Pons (tissue), 1 donor: Measurements from ENCODE around the gene LOXL3.
A peak's percentile ranks its signal among the peaks of the same experiment; 100 is the strongest.

Experiments used
- DNase-seq: peaks from one replicate; pipeline ENCODE4 v3.0.0-alpha.2; 2016; ENCODE audit warnings: low spot score

LOXL3 gene

DNA sequence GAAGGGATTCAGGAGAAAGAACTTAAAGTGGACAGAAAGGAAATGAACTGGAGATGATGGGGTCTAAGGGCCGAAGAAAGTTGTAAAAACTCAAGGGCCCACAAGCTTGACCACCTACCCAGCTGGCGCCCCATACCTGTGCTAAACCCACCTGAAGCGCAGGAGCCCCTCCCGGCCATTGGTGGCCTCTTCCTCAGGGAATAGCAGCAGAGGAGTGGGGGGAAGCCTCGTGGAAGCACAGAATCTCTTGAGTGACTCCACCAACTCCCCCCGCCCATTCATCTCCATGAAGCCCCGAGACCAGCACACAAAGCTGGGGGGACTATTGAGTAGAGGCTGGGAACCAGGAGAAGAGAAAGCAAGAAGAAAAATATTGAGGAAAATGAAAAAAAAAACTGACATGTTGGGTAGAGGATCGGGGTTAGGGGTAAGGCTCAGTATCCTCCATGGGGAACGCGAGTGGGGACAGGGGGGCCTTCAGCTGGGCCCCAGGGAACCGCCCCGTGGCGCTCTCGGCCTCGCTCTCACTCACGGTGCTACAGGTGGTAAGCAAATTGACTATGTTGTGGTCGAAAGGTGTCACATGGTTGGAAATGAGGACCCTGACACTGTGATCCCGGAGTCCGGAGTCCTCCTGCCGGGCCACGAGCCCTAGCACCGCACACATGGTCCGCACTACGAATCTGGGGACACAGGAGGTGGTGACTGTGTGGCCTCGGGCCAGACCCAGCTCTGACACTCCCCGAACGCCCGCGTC lies 25.0 kb downstream of the LOXL3 start:
- DNase-seq = no peak

DNA sequence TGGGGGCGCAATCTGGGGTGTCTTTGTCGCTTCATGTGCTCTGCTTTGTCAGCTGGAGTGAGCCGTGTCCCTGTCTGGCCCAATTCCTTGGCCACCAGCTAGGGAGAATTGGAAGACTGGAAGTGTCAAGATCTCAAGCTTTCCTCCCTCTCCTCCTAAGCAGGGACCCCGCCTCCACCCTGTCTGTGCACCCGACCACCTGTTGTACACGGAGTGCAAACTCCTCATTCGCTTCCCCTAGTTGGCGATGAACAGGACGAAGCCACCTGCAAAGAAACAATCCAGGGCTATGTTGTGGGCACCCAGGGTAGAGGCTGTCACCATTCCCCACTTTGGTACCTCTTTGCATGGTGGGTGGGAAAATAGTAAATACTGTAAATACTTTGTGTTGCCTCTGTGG lies 26.0 kb downstream of the LOXL3 start:
- no peak for DNase-seq

DNA sequence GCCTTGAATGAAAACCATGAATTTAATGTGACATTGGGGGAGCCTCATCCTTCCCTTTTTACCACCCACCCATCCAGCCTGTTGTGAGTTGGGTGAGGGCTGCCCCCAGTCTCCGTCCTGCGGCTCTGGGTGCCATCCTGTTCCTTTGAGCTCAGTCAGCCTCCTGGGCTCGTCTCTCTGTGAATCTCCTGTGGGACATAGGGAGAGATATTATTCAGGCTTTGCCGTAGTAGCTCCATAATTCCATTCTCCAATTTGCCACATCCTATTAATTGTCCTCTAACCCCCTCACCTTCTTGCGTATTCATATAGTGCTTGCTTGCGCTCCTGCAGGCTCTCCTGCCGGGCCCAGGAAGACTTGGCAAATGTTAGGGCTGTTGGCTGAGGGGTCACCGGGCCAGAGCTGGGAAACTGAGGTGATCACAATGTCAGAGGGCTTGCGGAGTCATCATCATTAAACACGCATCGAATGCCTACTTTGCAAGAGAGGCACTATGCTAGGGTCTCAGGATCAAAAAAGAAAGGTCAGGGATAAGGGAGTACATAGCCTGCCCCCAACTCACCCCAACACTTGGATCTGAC lies 27.0 kb downstream of the LOXL3 start:
- no peak for DNase-seq

DNA sequence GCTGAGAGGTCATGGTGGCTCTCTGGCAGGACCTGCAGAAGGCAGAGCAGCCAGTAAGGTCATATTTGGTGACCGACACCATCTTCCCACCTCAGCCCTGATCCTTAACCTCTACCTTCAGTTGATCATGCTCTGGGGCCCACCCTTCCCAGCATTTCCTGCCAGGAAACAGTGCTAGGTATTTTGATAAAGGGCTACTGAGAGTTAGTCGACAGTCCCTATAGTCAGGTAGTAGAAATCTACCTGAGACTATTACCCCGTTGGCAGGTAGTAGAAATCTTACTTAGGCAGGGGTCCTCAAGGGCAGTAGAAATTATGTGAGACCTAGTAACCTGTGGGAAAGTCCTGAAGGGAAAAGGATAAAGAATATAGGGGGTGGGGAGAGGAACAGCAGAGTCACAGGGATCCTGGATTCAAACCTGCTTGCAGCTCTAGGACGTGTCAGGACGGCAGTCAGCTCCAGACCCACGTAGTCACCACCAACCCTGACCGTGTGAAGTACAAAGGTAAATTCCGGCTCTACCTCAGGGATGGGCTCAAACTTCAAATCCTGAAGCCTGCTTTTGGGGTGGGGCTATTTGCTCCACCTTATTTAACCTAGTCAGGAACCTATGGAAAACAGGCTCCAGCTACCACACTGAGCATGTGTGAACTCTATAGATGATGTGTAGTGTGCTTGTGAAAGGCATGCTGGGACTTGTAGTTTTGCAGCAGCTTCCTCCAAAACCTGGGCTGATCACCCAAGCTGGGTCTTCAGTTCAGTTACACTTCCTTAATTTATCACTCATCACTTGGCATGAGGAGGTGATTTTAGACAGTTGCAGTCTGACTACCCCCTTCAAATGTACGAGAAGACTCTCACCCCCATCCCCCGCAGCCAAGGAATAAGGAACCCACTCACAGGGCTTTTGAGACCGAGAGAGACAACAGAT lies 27.8 kb downstream of the LOXL3 start, which contains the start of gene DQX1:
Gene DQX1 (minus strand): TSS at position 515 of the 932 bp plus-strand sequence. CDS start 502 bp downstream, at position 13.
- peak; percentile 39 for DNase-seq

DNA sequence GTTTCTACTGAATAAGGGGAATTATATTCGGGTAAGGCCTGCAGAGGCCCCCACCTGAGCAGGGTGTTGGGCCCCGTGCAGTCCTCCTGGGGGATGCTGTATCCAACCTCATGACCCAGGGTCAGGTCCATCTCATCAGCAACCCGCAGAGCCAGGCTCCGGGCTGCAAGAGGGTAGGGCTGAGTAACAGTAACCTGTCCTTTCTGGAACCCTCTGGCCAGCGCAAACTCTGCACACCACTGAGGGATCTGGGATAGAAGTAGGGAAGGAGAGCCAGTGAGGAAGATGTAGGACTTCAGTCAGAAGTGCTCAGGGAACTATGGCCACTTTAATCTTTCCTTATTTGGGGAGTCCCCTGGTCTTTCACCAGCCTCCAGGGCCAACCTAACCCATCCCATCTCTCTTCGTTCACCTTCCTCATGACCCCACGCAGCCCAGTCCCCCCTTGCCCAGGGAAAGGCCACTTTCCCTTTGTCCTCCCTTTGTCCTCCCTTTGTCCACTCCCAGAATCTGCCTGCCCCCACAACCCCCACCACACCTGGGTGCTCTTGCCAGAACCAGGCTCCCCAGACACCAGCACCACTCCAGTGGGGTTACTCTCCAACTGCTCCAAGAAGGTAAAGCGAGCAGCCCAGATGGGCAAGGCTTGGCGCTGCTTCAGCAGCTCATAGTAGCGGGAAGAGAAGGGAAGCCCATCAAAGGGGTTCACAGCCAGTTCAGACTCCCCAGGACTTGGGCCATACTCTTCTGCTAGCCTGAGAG lies 28.6 kb downstream of the LOXL3 start:
- DNase-seq = no peak

DNA sequence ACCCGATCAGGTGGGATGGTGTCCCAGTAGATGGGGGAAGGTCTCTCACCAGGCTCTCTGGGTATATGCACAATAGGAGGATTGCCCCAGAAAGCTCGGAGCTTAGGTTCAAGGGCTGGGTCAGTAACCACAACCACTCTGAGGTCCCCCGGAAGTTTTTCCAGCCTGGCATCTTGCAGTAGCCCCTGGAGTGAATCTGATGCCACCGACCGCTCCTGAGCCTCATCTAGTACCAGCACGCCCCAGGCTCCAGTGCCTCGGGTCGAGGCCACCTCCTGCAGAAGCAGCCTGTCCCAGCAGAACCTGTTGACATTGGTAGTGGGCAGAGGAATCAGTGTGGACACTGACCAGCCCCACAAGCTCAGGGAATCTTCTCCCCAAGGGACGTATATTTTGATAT lies 29.7 kb downstream of the LOXL3 start:
- no peak for DNase-seq

DNA sequence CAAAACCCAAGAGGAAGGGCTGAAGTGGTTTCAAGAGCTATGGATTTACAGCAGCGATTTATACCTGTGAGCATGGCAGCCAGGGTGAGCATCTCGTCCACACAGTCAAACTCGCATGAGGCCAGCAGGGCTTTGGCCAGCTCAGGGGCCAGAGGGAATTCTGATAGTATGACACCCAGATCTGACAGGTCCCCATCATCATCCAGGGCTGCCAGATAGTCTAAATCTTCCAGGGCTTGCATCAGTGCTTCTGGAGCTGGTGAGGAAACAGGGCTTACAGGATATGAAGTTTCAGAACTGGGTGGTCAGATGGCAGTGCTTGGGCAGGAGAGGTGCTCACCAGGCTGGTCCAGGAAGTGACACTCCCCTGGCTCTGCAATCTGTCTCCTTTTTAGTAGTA lies 31.2 kb downstream of the LOXL3 start:
- DNase-seq = no peak

DNA sequence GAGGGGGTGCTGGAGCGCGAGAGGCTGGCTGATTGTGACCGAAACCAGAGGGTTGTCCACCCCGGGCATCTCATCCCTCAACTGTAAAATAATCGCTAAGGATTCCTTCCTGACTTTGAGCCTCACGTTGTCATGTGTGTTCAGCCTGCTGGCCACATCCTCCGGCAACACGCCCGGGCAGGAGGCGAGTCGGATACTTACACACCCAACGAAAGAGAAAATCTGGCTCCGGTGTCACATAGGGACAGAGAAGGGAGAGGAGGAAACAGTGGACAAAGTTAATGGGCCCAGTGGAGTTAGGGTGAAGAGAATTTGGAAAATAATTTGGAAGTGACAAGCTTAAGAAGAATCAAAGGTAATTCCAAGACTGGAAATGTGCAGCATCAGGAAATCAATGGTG lies 37.1 kb downstream of the LOXL3 start:
- DNase-seq = no peak

DNA sequence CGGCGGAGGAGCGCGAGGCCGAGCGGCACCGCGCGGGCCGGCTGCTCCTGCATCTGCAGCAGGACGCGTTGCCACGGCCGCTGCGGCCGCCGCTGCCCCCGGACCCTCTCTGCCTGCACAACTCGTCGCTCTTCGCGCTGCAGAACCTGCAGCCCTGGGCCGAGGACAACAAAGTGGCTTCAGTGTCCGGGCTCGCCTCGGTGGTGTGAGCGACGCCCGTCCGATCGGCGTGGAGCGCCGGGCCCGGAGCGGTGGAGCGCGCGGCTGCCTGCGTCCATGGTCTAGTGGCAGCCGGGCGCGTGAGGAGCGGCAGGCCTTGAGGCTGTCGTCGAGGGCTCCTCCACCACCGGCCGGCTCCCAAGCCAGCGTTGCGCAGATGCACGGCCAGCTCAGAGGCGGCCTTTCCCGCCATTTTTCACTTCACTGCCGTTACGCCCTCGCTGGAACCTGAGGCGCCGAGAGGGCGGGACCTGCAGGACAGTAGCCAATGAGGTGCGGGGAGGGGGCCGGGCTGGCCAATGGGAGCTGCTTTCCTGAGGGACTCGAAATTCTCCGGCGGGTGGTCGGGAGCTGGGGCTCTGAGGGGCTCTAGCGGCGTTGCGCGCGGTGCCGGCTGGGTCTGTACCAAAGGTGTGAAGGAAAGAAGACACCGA lies 37.6 kb downstream of the LOXL3 start:
- no peak for DNase-seq

DNA sequence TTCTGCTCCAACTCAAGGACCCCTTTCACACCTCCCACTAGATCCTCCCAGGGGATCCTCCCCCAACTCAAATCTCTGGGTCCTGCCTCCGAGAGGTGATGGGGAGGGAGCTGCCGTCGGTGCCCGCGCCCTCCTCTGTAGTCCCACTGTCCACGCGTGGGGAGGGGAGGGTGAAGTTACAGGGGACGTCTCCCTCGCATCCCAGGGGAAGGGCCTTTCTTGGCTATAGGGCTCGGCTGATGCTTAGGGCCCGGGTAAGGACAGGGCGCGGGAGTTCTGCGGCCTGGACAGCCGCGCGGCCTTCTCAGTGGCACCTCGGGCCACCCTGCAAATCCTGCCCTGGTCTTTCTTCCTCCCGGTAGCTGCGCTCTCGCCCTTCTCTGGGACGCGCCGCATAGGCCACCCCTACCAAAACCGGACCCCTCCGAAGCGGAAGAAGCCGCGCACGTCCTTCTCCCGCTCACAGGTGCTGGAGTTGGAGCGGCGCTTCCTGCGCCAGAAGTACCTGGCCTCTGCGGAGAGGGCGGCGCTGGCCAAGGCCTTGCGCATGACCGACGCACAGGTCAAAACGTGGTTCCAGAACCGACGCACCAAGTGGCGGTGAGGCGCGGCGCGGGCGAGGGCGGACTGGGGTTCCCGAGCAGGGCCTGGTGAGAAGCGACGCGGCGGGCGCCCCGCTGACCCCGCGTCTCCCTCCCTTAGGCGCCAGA lies 38.3 kb downstream of the LOXL3 start:
- DNase-seq = no peak

DNA sequence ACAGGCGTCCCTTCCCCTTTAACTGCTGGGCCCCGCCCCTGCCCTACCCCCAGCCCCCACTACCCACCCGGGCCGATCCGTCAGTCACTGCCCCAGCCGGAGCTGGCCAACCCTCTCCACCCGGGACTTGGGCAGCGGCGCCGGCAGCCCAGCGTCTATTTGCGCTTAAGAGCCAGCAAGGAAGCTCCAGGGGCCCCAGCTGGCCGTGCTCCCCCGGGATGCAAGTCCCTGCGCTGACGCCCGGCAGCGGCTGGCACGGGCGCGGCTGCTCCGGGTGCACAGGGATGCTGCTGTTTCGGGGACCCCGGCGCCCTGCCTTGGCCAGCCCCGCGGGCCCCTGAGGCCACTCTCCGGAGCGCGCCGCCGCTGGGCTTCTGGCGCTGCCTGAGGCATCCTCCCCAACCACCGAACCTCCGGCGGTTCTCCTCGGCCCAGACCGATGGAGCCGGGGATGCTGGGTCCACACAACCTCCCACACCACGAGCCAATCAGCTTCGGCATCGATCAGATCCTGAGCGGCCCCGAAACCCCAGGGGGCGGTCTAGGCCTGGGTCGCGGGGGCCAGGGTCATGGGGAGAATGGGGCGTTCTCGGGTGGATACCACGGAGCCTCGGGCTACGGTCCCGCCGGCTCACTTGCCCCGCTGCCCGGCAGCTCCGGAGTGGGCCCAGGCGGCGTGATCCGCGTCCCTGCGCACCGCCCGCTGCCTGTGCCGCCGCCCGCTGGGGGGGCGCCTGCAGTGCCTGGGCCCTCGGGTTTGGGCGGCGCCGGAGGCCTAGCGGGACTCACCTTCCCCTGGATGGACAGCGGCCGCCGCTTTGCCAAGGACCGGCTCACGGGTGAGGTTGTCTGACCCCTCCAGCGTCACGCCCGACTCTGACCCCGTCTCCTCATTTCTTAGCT lies 39.1 kb downstream of the LOXL3 start, which contains the start of gene TLX2:
Gene TLX2 (plus strand): TSS at position 83 of the 903 bp plus-strand sequence. CDS start 357 bp downstream, at position 440.
- no peak for DNase-seq

DNA sequence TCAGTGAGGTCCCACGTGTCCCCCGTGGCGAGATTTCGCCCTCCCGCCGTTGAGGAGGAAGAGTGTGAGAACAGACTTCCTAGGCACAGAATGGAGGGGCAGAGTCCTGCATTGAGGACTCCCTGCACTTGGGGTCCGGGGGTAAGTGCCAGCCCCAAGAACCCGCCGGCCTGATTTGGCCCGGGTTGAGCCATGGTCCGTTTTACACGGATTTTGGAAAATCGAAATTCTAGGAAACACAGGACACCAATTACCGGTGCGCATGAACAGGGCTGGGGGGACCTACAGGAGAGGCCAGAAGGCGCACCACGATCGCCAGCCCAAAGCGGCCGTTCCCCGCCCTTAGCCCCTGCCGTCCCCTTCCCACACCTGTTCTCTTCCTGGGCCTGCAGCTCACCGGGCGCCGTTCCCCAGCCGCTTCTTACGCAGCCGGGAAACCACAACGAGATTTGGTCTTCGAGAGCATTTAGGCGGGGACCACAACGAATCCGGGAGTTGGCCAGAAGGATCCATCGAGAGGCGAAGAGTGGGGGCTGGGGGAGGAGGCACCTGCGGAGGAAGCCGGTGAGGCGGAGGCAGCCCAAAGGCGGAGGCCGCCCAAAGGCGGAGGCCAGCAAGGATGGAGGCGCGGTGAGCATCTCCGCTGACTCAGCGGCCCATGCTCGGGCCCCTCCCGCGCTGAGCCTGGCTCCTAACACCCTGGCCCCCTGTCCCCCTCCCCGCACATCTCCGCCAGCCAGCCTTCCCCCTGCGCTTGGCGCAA lies 40.0 kb downstream of the LOXL3 start:
- no peak for DNase-seq

DNA sequence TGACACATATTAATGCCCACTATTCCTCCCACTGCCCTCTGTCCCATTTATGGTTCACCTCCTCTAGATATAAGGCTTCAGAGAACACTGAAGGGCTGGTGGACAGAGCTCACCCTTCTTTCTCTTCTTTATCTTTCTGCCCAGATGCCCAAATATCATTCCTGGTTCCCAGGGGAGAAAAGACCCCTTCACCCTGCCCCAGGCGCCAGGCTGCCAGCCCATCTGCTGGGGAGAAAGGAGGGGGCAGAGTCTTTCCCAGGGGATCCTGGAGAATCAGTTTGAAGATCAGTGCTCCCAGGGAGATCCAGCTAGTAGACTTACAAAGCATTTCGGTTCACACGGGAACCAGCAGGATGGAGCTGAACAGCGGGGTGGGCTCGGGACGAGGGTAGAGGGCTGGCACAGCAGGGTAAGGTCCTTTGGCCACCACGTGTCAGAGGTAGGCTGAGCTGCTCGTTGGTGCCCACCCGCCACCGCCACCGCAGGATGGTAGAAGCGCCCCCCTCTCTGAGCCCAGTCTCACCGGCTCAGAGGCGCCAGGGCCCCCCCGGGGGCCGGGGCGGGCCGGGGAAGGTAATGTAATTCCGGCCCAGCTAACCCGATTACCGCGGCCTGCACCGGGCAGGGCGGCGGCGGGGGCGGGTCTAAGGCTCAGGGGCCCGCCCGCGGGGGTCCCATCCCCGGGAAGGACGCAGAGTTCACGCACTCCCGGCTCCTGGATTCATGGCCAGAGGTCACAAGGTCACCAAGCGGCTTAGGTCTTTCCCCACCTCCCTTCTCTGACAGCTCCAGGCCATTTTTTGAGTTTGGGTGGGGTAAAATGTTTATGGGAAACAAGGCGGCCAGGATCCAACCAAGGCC lies 40.8 kb downstream of the LOXL3 start:
- no peak for DNase-seq

DNA sequence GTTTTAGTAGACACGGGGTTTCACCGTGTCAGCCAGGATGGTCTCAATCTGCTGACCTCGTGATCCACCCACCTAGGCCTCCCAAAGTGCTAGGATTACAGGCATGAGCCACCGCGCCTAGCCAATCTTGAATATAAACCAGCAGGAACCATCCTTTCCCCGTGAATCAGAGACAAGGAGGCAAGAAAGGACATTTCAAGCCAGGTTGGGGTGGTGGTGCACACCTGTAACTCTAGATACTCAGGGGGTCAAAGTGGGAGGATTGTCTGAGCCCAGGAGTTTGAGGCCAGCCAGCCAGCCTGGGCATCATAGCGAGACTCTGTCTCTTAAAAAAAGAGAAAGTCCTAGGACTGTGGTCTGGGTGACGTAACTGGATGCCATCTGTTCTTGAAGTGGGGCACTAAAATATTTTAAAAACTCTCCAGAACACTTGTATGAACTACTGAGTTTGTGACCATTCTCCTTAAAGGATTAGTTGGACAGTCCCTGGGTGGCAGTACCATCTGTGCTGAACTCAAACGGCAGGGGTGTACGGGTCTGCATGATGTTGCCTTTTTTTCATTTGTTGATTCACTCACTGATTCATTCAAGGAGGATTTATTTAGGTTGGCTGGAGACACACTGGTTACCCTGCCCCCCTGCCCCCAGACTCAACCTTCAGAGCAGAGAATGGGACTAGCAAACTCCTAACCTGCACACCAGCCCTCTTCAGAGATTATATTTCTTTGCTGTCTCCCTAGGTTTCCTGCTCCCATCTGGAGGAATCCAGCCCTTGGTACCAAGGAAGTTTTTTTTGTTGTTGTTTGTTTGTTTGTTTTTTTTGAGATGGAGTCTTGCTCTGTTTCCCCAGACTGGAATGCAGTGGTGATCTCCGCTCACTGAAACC lies 42.4 kb downstream of the LOXL3 start:
- no peak for DNase-seq

DNA sequence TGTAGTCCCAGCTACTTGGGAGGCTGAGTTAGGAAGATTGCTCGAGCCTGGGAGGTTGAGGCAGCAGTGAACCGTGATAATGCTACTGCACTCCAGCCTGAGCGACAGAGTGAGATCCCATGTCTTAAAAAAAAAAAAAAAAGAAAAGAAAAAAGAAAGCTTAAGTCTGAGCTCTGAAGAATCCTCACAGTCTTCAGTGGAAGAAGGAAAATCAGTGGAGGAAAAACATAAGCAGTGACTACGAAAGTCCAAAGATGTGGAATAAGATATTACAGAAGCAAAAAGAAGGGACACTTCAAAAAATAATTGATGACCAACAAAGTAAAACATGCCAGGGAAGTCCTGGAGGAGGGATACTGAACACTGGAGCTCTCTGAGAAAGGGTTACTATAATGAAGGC lies 43.5 kb downstream of the LOXL3 start:
- DNase-seq = no peak

DNA sequence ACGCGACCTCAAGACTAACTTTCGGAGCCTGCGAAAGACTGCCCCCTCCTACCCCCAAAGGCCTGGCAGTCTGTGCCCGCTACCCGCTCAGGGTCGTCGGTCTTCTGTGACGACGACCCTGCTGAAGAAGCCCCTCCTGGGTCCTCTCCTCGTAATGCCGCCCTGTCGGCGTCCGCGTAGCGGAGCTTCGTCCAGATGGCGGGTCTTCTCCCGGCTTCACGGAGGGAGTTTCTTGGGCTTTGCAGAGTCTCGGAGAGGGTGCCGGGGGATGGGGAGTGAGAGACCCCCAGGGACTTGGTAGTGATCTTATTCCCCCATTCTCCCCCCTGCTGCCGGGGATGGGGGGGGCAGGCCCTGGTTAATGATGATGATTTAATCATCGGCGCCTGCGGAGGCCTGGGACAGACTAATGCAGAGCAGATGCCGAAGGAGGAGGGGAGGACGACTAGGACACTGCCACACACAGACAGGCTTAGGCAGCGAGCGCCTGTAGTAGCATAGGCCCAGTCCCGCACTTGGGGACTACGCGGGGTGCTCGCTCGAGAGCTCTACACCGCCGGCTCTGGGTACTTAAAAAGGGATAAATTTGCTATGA lies 45.7 kb downstream of the LOXL3 start:
- DNase-seq = peak; percentile 11
